ENCODE results near the gene ZBTB5. TPM values are rescaled to one million over a fixed set of nuclear protein-coding genes. Genes with fewer than 3 reads are reported as not detected.

The ZBTB5 gene
- total RNA-seq, 1 experiment from 2014 or later = 5.8 TPM

GRCh38 chr9:37390759-37391158, 74.5 kb downstream of the ZBTB5 start:
- Histone ChIP-seq H3K9me2 (replicated peaks; ENCODE audit: low read length) (no peaks in the 10 kb centered on the region), H3K9ac (ENCODE audit: low read length) (no peak overlapping the region), H2AFZ (ENCODE audit: low read length) (no peak overlapping the region), H3K36me3 (ENCODE audit: low read depth, low read length) (no peaks in the 10 kb centered on the region), H4K20me1 (ENCODE audit: low read length) (no peaks in the 10 kb centered on the region), H3K79me2 (ENCODE audit: low read length) (no peaks in the 10 kb centered on the region), H3K9me3 (ENCODE audit: low read length) (no peaks in the 10 kb centered on the region), H3K27ac (ENCODE audit: low read length) (no peak overlapping the region), H3K4me2 (ENCODE audit: low read length) (no peak overlapping the region), H3K27me3 (ENCODE audit: low read length) (no peaks in the 10 kb centered on the region), H3K4me1 (ENCODE audit: insufficient read depth, low read length) (no peaks in the 10 kb centered on the region), H3F3A (ENCODE audit: low read length, unreplicated experiment) (no peaks in the 10 kb centered on the region), H3K4me3 (ENCODE audit: low read length) (no peak overlapping the region)
- BruUV-seq (replicated peaks) = no TSS peak
- POLR2A ChIA-PET (ENCODE audit: unreplicated experiment) = no interaction called here
- DNase-seq (peak; percentile 17), ATAC-seq (no peak)
- intact Hi-C loops (cut with micrococcal nuclease) = no loop called here
- CTCF ChIA-PET = no interaction called here
- TF ChIP-seq EZH2phosphoT487 (IDR thresholded peaks at IDR 0.05; ENCODE audit: borderline replicate concordance, low read length) = no peak
- TF ChIP-seq EZH2 (IDR thresholded peaks at IDR 0.05; ENCODE audit: low read length, unreplicated experiment) = no peak
- peak; percentile 51 for TF ChIP-seq CTCF (conservative IDR thresholded peaks at IDR 0.05; ENCODE audit: low read depth, low read length)

Other genes starting within 250 kb of the ZBTB5 start
- gene GRHPR, start 42.8 kb downstream of the ZBTB5 start, total RNA-seq (2014; rRNA removed) = 75.3 and 84.1 TPM in 2 replicates
- 37.0 and 37.2 TPM in 2 replicates for gene POLR1E, start 20.5 kb upstream of the ZBTB5 start, total RNA-seq (2014; rRNA removed)
- 2.6 and 5.1 TPM in 2 replicates for gene FBXO10, start 110.9 kb upstream of the ZBTB5 start, total RNA-seq (2014; rRNA removed)
- 220 and 252 TPM in 2 replicates for gene TOMM5, start 127.1 kb upstream of the ZBTB5 start, total RNA-seq (2014; rRNA removed)
- not detected in 2 replicates for gene FRMPD1, start 185.5 kb upstream of the ZBTB5 start, total RNA-seq (2014; rRNA removed)

All from PC-3 (cell line).